ENCODE measurements around the gene LMAN1.

LMAN1 gene

DNA sequence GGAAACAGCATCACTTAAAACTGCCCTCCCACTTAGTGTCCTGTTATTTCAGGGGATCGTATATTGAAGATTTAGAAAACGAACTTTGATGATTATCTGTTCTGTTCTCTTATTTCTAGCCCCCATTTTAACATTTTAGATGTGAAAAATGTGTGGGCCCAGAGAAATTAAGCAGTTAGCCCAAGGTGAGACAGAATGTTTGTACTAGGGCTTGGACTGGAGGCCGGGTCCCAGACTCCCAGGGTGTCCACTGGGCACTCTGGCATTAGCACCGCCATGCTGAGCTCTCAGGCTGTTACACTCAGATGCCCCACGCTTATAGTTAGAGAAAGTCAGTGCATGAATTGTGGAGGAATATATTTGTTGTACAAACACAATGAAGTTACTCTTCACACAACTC lies 80.3 kb downstream of the LMAN1 start:
- peaks cover 68 to 97% of the 10 kb centered on the region in 2 experiments for H3K27me3 ChIP-seq (ENCODE audit: control insufficient read depth in 1 of 2, insufficient read depth in 1 of 2, low read length in 2 of 2)
- WGBS = 65% methylated on average over 2 of the region's 5 CpGs
- no peak overlapping the region for H3K4me3 ChIP-seq (ENCODE audit: insufficient read depth in 1 of 2, low read depth in 1 of 2, low read length in 2 of 2)

More for the DNA sequence above, 80.3 kb downstream of the LMAN1 start:
- Histone ChIP-seq H2BK15ac (ENCODE audit: low read depth, poor library complexity, severe bottlenecking) (no peak overlapping the region), H3K4me2 (ENCODE audit: low read length, poor library complexity, severe bottlenecking) (no peak overlapping the region), H2BK120ac (ENCODE audit: low read depth, low read length) (no peak overlapping the region), H4K91ac (ENCODE audit: low read length) (no peak overlapping the region), H3K18ac (ENCODE audit: low read depth in 1 of 2, low read length in 2 of 2) (no peak overlapping the region), H3K23ac (ENCODE audit: low read length in 2 of 2) (no peak overlapping the region), H3K9me3 (ENCODE audit: control insufficient read depth, low read length) (no peaks in the 10 kb centered on the region), H2BK5ac (ENCODE audit: low read depth, low read length, poor library complexity, severe bottlenecking) (no peak overlapping the region), H3K36me3 (ENCODE audit: control insufficient read depth in 1 of 2, insufficient read depth in 2 of 2, low read depth in 1 of 2, low read length in 2 of 2) (no peaks in the 10 kb centered on the region), H3K27ac (ENCODE audit: low read length, poor library complexity, severe bottlenecking) (no peak overlapping the region), H2AFZ (ENCODE audit: low read depth, low read length) (no peak overlapping the region), H3K14ac (ENCODE audit: low read length in 2 of 2) (no peak overlapping the region), H3K9ac (ENCODE audit: low read length) (no peak overlapping the region), H2AK5ac (ENCODE audit: low read length, severe bottlenecking) (no peak overlapping the region), H4K8ac (ENCODE audit: low read length) (no peak overlapping the region), H3K4me1 (ENCODE audit: control insufficient read depth, insufficient read depth, low read depth, low read length) (peaks cover 2% of the 10 kb centered on the region), H2BK12ac (ENCODE audit: low read length in 2 of 2) (no peak overlapping the region), H3K79me1 (replicated peaks; ENCODE audit: low read length, poor library complexity, severe bottlenecking) (no peaks in the 10 kb centered on the region), H3K4ac (ENCODE audit: low read depth in 1 of 2, low read length in 2 of 2) (no peak overlapping the region)
- no peak for DNase-seq
